IMR-90 (cell line): Measurements from ENCODE around the gene IER5L. TPM values are rescaled to one million over a fixed set of nuclear protein-coding genes. Genes with fewer than 3 reads are reported as not detected.

Source experiments
- MAFK ChIP-seq: IDR thresholded peaks from 2 replicates; pipeline ENCODE4 v1.6.1; 2012; ENCODE audit warnings: low read depth, low read length, improper control_type of control experiment
- polyA plus RNA-seq, 3 experiments: library from polyadenylated mRNA; depleted of rRNA; stranded (reverse); fragments of >200 nt; gene quantifications; 2 replicates each; pipeline ENCODE4 v1.2.3, GENCODE V29; 2012; ENCODE audit warnings: low replicate concordance in 1 of 3
- total RNA-seq: library from RNA; depleted of rRNA; stranded (reverse); fragments of >200 nt; gene quantifications from 2 replicates; pipeline ENCODE4 v1.2.3, GENCODE V29; 2012
- TF ChIP-seq, protein P1 (sequence below): conservative IDR thresholded peaks from 2 replicates; pipeline ENCODE4 v1.5.1; 2012; ENCODE audit warnings: mild to moderate bottlenecking, low read depth, low read length, improper control_type of control experiment

IER5L gene
- total and polyA plus RNA-seq, 2 of the 4 experiments (the other 2 are of a cell fraction): 12.5 to 13.4 TPM

- TF ChIP-seq, protein P1, sequence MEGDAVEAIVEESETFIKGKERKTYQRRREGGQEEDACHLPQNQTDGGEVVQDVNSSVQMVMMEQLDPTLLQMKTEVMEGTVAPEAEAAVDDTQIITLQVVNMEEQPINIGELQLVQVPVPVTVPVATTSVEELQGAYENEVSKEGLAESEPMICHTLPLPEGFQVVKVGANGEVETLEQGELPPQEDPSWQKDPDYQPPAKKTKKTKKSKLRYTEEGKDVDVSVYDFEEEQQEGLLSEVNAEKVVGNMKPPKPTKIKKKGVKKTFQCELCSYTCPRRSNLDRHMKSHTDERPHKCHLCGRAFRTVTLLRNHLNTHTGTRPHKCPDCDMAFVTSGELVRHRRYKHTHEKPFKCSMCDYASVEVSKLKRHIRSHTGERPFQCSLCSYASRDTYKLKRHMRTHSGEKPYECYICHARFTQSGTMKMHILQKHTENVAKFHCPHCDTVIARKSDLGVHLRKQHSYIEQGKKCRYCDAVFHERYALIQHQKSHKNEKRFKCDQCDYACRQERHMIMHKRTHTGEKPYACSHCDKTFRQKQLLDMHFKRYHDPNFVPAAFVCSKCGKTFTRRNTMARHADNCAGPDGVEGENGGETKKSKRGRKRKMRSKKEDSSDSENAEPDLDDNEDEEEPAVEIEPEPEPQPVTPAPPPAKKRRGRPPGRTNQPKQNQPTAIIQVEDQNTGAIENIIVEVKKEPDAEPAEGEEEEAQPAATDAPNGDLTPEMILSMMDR: no peak
- TF ChIP-seq MAFK: no peak
These were observed 5.9 kb downstream of the IER5L start (continued) for GRCh38 chr9:129171993-129172751.
